Right hindlimb (tissue), 1 donor: ENCODE measurements around the gene KMT2E.

ENCODE experiments used
- DNase-seq: peaks from one replicate; pipeline ENCODE4 v3.0.0-alpha.2; 2018

KMT2E gene

GRCh38 chr7:105084581-105084980 lies 70.6 kb downstream of the KMT2E start:
- no peak for DNase-seq

DNA sequence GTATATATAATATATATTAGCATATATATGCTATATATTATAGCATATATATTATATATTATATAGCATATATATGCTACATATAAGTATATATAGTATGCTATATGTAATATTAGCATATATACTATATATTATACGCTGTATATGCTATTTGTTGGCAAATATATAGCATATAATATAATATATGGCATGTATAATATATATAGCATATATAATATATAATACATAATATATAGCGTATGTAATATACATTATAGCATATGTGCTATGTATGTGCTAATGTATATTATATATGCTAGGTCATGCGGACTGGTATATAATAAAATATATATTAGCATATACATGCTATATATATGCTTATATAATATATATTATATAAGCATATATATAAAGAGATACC lies 72.8 kb downstream of the KMT2E start:
- DNase-seq = no peak

DNA sequence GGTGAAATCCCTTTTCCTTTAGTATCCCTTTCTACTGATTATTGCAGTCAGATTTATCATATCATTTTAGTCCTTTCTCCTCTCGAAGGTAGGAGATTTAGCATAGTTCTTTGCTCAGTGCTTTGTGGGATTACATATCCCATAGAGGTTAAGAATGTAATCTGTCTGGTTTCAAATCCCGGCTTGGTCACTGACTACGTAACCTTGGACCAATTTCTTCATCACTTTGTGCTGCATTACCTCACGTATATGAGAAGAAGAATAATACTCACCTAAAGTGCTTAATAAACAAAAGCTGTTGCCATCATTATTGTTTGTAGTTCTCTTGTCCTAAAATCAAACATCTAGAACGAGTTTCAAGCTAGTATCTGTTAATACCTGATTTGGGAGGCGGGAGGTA lies 74.0 kb downstream of the KMT2E start:
- DNase-seq = no peak

- no peak for DNase-seq
Measured at GRCh38 chr7:105088456-105088855, 74.5 kb downstream of the KMT2E start.

GRCh38 chr7:105094966-105095365 lies 81.0 kb downstream of the KMT2E start:
- no peak for DNase-seq

- no peak for DNase-seq
Measured at GRCh38 chr7:105096306-105096705, 82.3 kb downstream of the KMT2E start.

DNA sequence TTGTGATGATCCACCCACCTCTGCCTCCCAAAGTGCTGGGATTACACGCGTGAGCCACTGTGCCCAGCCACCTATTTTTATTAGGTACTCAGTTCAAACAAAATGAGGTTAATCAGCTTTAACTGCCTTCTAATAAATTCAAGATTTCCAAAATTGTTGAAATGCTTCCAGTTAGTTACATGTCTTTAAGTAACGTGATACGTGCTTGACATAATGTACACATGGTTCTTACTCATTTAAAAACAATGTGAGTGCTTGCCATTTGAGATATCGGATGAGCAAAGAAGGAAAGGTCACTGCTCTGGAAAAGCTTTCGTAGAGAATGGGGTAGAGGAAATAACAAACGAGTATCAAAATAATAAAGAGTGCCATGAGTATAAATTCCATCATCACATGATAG lies 83.6 kb downstream of the KMT2E start:
- DNase-seq = no peak

- DNase-seq = no peak
Measured at GRCh38 chr7:105098863-105099515, 85.0 kb downstream of the KMT2E start.

- no peak for DNase-seq
Measured at GRCh38 chr7:105101864-105102263, 87.9 kb downstream of the KMT2E start.

GRCh38 chr7:105102557-105103352 lies 88.8 kb downstream of the KMT2E start:
- DNase-seq = no peak

GRCh38 chr7:105105579-105105978 lies 91.6 kb downstream of the KMT2E start:
- DNase-seq = no peak

DNA sequence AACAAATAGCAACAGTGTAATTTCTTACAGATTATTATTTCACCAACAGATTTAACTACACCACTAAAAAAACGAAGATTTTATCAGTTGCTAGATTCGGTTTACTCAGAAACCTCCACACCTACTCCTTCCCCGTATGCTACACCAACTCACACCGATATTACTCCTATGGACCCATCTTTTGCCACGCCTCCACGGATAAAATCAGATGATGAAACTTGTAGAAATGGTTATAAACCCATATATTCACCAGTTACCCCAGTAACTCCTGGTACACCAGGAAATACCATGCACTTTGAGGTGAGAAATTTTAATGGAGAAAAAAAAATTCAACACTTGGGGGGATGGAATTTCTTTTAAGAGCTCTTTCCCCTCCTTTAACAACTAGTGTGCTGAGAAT lies 92.5 kb downstream of the KMT2E start:
- no peak for DNase-seq

DNA sequence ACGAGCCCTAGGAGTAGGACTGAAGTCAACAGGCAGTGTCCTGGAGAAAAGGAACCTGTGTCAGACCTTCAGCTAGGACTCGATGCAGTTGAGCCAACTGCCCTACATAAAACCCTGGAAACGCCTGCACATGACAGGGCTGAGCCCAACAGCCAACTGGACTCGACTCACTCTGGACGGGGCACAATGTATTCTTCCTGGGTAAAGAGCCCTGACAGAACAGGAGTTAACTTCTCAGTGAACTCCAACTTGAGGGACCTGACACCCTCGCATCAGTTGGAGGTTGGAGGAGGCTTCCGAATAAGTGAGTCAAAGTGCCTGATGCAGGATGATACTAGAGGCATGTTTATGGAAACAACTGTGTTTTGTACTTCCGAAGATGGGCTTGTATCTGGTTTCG lies 93.5 kb downstream of the KMT2E start:
- no peak for DNase-seq

DNA sequence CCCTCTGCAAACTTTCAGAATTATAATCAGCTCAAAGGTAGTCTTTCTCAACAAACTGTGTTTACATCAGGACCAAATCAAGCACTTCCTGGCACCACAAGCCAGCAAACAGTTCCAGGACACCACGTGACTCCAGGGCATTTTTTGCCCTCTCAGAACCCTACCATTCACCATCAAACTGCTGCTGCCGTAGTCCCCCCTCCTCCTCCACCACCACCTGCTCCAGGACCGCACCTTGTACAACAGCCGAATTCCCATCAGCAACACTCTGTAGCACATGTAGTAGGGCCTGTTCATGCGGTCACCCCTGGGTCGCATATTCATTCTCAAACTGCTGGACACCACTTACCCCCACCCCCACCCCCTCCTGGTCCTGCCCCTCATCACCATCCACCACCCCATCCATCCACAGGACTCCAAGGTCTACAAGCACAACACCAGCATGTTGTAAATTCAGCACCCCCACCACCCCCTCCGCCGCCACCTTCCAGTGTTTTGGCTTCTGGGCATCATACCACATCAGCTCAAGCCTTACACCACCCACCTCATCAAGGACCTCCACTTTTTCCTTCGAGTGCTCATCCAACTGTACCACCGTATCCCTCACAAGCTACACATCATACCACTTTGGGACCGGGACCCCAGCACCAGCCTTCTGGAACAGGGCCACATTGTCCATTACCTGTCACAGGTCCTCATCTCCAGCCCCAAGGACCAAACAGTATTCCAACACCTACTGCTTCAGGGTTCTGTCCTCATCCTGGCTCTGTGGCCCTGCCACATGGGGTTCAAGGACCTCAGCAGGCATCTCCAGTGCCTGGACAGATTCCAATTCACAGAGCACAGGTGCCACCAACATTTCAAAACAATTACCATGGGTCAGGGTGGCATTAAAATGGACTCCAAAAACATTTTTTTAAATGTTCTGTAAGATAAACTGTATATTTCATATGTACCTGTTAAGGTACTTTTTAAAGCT lies 98.7 kb downstream of the KMT2E start:
- no peak for DNase-seq

DNA sequence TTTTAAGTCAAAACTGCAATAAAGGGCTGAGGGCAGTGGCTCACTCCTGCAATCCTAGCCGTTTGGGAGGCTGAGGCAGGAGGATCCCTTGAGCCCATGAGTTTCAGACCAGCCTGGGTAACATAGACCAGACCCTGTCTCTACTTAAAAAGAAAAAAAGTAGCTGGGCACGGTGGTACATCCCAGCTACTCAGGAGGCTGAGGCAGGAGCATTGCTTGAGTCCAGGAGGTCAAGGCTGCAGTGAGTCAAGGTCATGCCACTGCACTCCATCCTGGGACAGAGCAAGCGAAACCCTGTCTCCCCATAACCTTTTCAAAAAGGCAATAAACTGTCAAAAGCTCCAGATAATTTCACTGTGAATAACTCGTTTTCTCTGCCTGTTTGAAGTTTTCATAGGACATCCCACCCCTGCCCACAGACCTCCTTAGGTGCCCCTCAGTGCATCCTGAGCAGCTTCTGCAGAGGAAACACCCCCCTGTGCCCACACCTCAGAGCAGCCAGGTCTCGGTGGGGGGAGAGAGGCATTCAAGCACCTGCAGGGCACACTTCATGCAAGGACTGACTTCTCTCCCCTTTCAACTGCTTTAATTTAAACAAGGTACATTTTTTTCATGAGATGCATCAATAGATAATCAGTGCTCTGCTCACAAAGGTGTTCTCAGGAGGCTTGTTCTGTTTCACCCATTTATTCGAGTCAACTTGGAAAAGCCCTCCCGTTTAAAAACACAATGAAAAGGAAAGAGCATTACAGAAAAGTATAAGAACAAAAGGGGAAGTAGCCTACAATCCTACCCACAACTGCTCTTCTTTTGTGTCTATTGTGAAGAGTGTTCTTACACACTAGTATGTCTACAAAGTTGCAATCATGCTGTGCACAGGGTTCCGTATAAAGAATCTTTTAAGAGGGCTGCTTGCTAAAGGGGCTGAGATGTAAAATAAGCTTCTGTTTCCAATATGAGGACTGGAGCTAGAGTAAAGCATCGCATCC lies 104.9 kb downstream of the KMT2E start:
- DNase-seq = no peak

- DNase-seq = no peak
Measured at GRCh38 chr7:105122619-105123018, 108.6 kb downstream of the KMT2E start.

- DNase-seq = no peak
Measured at GRCh38 chr7:105125745-105126144, 111.7 kb downstream of the KMT2E start.

DNA sequence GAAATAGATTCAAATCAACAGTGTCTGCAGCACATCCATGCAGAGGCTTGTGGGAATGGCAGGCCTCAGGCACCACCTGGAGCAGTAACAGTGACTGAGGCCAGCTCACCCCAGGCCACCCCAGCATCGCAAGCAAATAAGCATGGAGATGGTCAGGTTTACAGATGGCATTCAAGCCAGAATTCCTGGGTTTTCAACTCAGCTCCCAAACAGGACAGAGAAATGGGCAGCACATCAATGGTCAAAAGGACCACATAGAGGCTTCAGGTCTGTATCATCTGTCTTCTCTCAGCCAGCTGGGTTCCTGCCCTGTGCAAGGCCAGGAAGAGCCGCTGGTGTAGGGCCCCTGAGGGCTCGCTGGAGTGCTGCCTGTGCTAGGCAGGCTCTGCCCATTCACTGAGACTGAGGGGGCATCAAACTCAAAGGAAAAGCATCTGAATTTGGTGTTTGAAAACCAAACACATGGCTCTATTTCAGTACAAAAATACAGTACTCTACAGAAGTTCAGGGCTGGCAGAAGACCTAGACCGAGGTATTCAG lies 112.5 kb downstream of the KMT2E start:
- no peak for DNase-seq

- no peak for DNase-seq
Measured at GRCh38 chr7:105127179-105127578, 113.2 kb downstream of the KMT2E start.

- no peak for DNase-seq
Measured at GRCh38 chr7:105130048-105130447, 116.0 kb downstream of the KMT2E start.

- DNase-seq = no peak
Measured at GRCh38 chr7:105130580-105130979, 116.6 kb downstream of the KMT2E start.
